PFSK-1 (cell line): ENCODE results near the gene RIC3.

ENCODE experiments used
- FOXP2 ChIP-seq: optimal IDR thresholded peaks from 2 replicates; pipeline ENCODE3; 2011; ENCODE audit warnings: borderline replicate concordance, control low read depth, inconsistent platforms; ENCODE audit not compliant: insufficient read depth; ENCODE audit errors: extremely low read length, extremely low read depth
- POLR2AphosphoS5 ChIP-seq: IDR thresholded peaks from 2 replicates; pipeline ENCODE4 v1.6.1; 2012; ENCODE audit warnings: low read depth, mild to moderate bottlenecking, control low read depth, low read length, moderate library complexity
- SIN3A ChIP-seq: IDR thresholded peaks from 2 replicates; pipeline ENCODE4 v1.6.1; 2012; ENCODE audit warnings: mild to moderate bottlenecking, low read length, moderate library complexity, borderline replicate concordance; ENCODE audit not compliant: insufficient read depth
- TAF1 ChIP-seq: IDR thresholded peaks from 2 replicates; pipeline ENCODE4 v1.6.1; 2012; ENCODE audit warnings: low read length, control low read depth, borderline replicate concordance; ENCODE audit not compliant: insufficient read depth
- TF ChIP-seq, protein P1 (sequence below), 2 experiments: IDR thresholded peaks; 2 replicates each; pipeline versions ENCODE4 v1.6.1 to v1.8.0; 2011 to 2012; ENCODE audit warnings: low read depth in 2 of 2, low read length in 2 of 2, control low read depth in 1 of 2, inconsistent platforms in 1 of 2, mild to moderate bottlenecking in 1 of 2, moderate library complexity in 1 of 2; ENCODE audit not compliant: insufficient read depth in 1 of 2

DNA sequence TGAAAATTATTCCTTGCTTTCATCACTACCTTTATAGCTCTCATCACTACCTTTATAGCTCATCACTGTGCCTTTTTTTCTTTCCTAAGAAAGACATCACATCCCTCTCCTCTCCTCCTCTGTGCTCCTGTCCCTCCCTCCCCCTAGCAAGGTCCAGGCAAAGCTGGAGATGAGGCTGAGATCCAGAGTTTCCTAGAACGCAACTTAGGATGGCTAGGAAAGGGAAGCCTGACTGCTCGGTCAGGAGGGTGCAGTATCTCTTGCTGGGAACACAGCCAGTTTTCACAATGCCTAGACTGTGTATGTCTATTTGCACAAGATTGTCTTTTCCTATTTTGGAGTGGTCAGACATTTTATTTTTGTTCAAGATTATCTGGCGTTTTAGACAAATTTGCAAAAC lies 63.2 kb downstream of the RIC3 start:
- TF ChIP-seq POLR2AphosphoS5 (no peak), TAF1 (no peak), FOXP2 (no peak), SIN3A (no peak)
- TF ChIP-seq, protein P1, sequence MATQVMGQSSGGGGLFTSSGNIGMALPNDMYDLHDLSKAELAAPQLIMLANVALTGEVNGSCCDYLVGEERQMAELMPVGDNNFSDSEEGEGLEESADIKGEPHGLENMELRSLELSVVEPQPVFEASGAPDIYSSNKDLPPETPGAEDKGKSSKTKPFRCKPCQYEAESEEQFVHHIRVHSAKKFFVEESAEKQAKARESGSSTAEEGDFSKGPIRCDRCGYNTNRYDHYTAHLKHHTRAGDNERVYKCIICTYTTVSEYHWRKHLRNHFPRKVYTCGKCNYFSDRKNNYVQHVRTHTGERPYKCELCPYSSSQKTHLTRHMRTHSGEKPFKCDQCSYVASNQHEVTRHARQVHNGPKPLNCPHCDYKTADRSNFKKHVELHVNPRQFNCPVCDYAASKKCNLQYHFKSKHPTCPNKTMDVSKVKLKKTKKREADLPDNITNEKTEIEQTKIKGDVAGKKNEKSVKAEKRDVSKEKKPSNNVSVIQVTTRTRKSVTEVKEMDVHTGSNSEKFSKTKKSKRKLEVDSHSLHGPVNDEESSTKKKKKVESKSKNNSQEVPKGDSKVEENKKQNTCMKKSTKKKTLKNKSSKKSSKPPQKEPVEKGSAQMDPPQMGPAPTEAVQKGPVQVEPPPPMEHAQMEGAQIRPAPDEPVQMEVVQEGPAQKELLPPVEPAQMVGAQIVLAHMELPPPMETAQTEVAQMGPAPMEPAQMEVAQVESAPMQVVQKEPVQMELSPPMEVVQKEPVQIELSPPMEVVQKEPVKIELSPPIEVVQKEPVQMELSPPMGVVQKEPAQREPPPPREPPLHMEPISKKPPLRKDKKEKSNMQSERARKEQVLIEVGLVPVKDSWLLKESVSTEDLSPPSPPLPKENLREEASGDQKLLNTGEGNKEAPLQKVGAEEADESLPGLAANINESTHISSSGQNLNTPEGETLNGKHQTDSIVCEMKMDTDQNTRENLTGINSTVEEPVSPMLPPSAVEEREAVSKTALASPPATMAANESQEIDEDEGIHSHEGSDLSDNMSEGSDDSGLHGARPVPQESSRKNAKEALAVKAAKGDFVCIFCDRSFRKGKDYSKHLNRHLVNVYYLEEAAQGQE (IDR thresholded peaks at IDR 0.05; ENCODE audit: insufficient read depth in 1 of 2, low read depth in 2 of 2, low read length in 2 of 2), result no peak
